Stomach (tissue), 9 donors: ENCODE results near the gene ABRAXAS1. TPM values are rescaled to one million over a fixed set of nuclear protein-coding genes. Genes with fewer than 3 reads are reported as not detected.
A peak's percentile ranks its signal among the peaks of the same experiment; 100 is the strongest.

Experiments
- DNase-seq, 2 donors: peaks; one replicate each; pipeline versions ENCODE4 v3.0.0 to v3.0.0-alpha.2; 2013 to 2019
- H3K27ac ChIP-seq, 5 donors: fragments of 200-600 bp in 4 of 5; sonication (generic) in 4 of 5; one replicate each; pipeline ENCODE4 v1.5.1; 2013 to 2019; ENCODE audit warnings: mild to moderate bottlenecking in 1 of 5, moderate library complexity in 1 of 5
- H3K27me3 ChIP-seq, 3 donors: fragments of 200-600 bp; sonication (generic); one replicate each; pipeline ENCODE4 v1.5.1; 2017 to 2019; ENCODE audit warnings: mixed run types in 1 of 3
- H3K36me3 ChIP-seq, 4 donors: fragments of 200-600 bp; sonication (generic); 1 replicate in 3 of 4; 2 replicates in 1 of 4; pipeline ENCODE4 v1.5.1; 2016 to 2019
- H3K4me1 ChIP-seq, 4 donors: fragments of 200-600 bp; sonication (generic); one replicate each; pipeline ENCODE4 v1.5.1; 2016 to 2019
- H3K4me3 ChIP-seq, 4 donors: fragments of 200-600 bp; sonication (generic) in 3 of 4; one replicate each; pipeline ENCODE4 v1.5.1; 2016 to 2019; ENCODE audit warnings: mild to moderate bottlenecking in 1 of 4
- H3K9me3 ChIP-seq, 4 donors: fragments of 200-600 bp; sonication (generic); one replicate each; pipeline ENCODE4 v1.5.1; 2016 to 2019
- CTCF ChIP-seq, 7 experiments: fragments of 450-650 bp in 4 of 7; fragments of 200-600 bp in 3 of 7; sonication (generic) in 3 of 7; IDR thresholded peaks; one replicate each; pipeline ENCODE4 v1.5.1; 2016 to 2019; ENCODE audit warnings: antibody characterized with exemption in 7 of 7, control low read depth in 2 of 7, mild to moderate bottlenecking in 1 of 7
- EP300 ChIP-seq: sonication (generic); formaldehyde crosslinking; IDR thresholded peaks from one replicate; pipeline ENCODE4 v1.6.1; 2017; ENCODE audit warnings: antibody characterized with exemption
- POLR2A ChIP-seq, 4 donors: fragments of 450-650 bp; IDR thresholded peaks; one replicate each; pipeline ENCODE4 v1.6.1; 2016; ENCODE audit warnings: antibody characterized with exemption in 4 of 4, control low read depth in 2 of 4, mild to moderate bottlenecking in 1 of 4, moderate library complexity in 1 of 4
- POLR2AphosphoS5 ChIP-seq, 3 donors: sonication (generic); formaldehyde crosslinking; IDR thresholded peaks; one replicate each; pipeline ENCODE4 v1.6.1; 2016; ENCODE audit warnings: antibody characterized with exemption in 3 of 3
- WGBS, 5 donors: extraction: QIAGEN DNeasy Blood & Tissue Kit in 3 of 5; methylation state at CpG; one replicate each; pipeline versions ENCODE4 v1.1.5 to v1.1.7; 2013 to 2018; 5-methylcytosine and 5-hydroxymethylcytosine counted together
- intact Hi-C: fragments of 100-400 bp; cut with DNase I; formaldehyde crosslinking; loops from one replicate; pipeline ENCODE4 v1.15.1; 2023; ENCODE audit warnings: low total_unique reads
- polyA plus RNA-seq, 3 donors: library from polyadenylated mRNA; stranded (reverse); fragments of 200-250 nt; gene quantifications; one replicate each; pipeline ENCODE4 v1.2.3, GENCODE V29; 2013
- total RNA-seq, 5 donors: library from RNA; depleted of rRNA; stranded (reverse); fragments of >200 nt; gene quantifications; one replicate each; pipeline versions ENCODE4 v1.1.0 to v1.2.3, GENCODE V29; 2014 to 2016
- donor health status: healthy with polysubstance abuse.
- donor health status: Bipolar disorder and iron deficiency.
- donor health status: healthy.

Gene ABRAXAS1
- total and polyA plus RNA-seq, 8 donors: 3.6 to 17.6 (median 5.4) TPM; not detected in 1

DNA sequence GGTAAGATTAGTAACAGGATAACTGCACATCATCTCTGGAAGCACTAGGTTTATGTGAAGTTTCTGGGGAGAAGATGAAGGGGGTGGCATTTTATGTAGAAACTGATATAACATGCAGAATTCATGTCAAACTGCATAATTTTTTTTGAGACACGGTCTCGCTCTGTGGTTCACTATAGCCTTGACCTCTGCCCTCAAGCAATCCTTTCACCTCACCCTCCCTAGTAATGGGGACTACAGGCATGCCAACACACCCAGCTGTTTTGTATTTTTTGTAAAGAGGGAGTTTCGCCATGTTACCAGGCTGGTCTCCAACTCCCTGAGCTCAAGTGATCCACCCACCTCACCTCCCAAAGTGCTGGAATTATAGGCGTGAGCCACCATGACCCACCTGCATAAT, 11.5 kb downstream of the ABRAXAS1 start:
- no peaks in the 10 kb centered on the region for H3K27me3 ChIP-seq
- no peaks in the 10 kb centered on the region for H3K9me3 ChIP-seq
- intact Hi-C loops: no loop called here
- H3K36me3 ChIP-seq: peaks cover 0 to 58% (median 50%) of the 10 kb centered on the region in 4 donors
- no peaks in the 10 kb centered on the region for H3K4me1 ChIP-seq
- no peak for DNase-seq
- TF ChIP-seq POLR2A (IDR thresholded peaks at IDR 0.05) (no peak), EP300 (no peak), POLR2AphosphoS5 (IDR thresholded peaks at IDR 0.05) (no peak), CTCF (IDR thresholded peaks at IDR 0.05) (no peak)
- WGBS, 5 donors: 82 to 99% (median 89%) methylated on average over 4 of the region's 4 CpGs
- H3K4me3 ChIP-seq: no peak overlapping the region
- no peak overlapping the region for H3K27ac ChIP-seq

DNA sequence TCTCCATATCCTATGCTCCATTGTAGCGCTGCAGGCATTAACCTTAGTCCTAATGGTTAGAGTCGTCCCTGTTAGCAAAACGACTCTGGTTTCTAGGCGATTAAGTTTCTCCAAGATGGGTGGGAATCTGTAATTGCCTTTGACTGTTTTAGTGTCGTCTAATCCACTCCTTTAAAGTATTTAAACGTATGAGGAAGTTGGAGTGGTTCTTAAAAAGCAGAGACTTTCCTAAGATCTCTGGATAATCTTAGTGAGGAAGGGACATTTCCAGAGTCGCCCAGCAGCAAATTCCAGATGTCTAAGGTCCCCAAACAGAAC, 28.8 kb downstream of the ABRAXAS1 start:
- no peak for DNase-seq
- intact Hi-C loops: no loop called here
- peaks cover 14 to 65% (median 61%) of the 10 kb centered on the region in 4 donors for H3K36me3 ChIP-seq
- H3K4me1 ChIP-seq: peaks cover 7 to 45% (median 34%) of the 10 kb centered on the region in 4 donors
- H3K9me3 ChIP-seq: no peaks in the 10 kb centered on the region
- WGBS, 5 donors: 0% methylated on average over 7 of the region's 7 CpGs
- no peak for TF ChIP-seq POLR2AphosphoS5 (IDR thresholded peaks at IDR 0.05)
- no peak for TF ChIP-seq EP300
- TF ChIP-seq CTCF (IDR thresholded peaks at IDR 0.05): no peak
- TF ChIP-seq POLR2A (IDR thresholded peaks at IDR 0.05): no peak
- no peaks in the 10 kb centered on the region for H3K27me3 ChIP-seq
- peak overlapping the region; percentile 65 to 79 (median 72) for H3K4me3 ChIP-seq
- H3K27ac ChIP-seq: peak overlapping the region; percentile 95 to 99 (median 97)

DNA sequence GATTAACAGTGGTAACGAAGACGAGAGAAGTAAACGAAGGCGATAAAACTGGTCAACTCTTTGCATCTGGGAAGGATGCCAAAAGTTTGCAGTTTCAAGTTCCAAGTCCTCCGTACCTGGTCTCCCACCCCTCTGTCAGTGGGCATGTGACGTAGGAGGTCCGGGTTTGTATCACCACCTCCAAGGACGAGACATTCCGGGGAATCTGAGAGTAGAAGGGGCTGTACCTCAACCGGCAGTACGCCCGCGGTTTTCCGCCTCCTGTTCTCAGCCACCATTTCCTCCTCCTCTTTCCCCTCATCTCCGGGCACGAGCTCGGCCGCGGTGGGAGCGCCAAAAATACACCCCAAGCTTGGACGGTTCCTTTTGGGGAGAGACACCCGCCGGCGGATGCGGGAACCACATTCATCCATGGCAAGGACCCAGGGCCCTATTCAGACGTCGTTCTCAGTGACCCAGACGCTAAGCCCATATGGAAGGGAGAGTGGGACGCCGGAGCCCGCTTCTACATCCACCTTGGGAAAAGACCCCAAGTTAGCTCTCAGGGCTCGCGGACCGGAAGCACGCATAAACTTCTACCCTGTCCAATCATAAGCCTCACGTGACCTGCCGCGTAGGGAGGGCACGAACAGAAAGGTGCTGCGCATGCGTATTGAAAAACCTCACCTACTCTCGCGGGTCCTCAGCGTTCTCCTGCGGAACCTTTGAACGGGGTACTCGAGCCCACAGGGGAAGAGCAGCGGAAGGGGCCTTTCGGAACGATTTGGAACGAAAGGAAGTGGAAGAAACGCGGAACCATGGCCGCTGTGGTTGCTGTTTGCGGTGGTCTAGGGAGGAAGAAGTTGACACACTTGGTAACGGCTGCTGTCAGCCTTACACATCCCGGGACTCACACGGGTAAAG, 29.4 kb downstream of the ABRAXAS1 start, which contains the start of the genes HELQ and MRPS18C:
HELQ (minus strand) TSS at position 543 of the 903 bp plus-strand sequence; CDS start at position 413, 130 bp downstream.
MRPS18C (plus strand) TSS at position 778 of the 903 bp plus-strand sequence; CDS start at position 798, 20 bp downstream.
- Histone ChIP-seq H3K27me3 (no peaks in the 10 kb centered on the region), H3K9me3 (no peaks in the 10 kb centered on the region), H3K4me1 (peaks cover 7 to 45% (median 34%) of the 10 kb centered on the region in 4 donors), H3K36me3 (peaks cover 9 to 62% (median 56%) of the 10 kb centered on the region in 4 donors), H3K4me3 (peak within 1 kb of the TSS; percentile 65 to 79 (median 72)), H3K27ac (peak within 1 kb of the TSS; percentile 95 to 99 (median 97))
- DNase-seq: peak; percentile 96 to 100
- intact Hi-C loops: no loop called here
- WGBS, 5 donors: 0 to 1% (median 0%) methylated on average over 47 to 58 of the region's 58 CpGs
- TF ChIP-seq POLR2AphosphoS5 (IDR thresholded peaks at IDR 0.05) (peak; percentile 91 to 95 (median 95)), EP300 (no peak), CTCF (IDR thresholded peaks at IDR 0.05) (peak in 1 of 7 experiments; percentile 37), POLR2A (IDR thresholded peaks at IDR 0.05) (peak in 1 of 4 donors; percentile 54)

DNA sequence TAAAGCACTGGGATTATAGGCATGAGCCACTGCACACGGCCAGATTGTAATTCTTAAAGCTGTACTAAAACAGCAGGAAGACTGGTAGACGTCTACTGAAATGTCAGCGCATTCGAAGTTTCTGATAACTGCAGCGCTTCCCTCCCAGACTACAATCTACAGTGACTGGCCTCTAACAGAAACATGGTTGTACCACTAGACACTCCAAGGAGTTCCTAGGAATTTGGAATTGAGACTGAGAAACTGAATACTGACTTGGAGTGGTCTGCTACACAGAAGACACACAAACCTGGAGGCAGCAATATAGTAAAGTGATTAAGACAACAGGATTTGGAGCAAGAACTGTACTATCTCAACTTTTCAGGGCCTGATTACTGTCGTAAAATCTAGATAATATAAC, 30.2 kb downstream of the ABRAXAS1 start:
- peak overlapping the region in 4 of 5 donors; percentile 96 to 99 (median 98) for H3K27ac ChIP-seq

More for the DNA sequence above, 30.2 kb downstream of the ABRAXAS1 start:
- H3K27me3 ChIP-seq: no peaks in the 10 kb centered on the region
- peak overlapping the region; percentile 65 to 79 (median 72) for H3K4me3 ChIP-seq
- intact Hi-C loops: no loop called here
- WGBS, 5 donors: 7 to 21% (median 13%) methylated on average over 6 of the region's 6 CpGs
- H3K36me3 ChIP-seq: peaks cover under 1 to 54% (median 47%) of the 10 kb centered on the region in 4 donors
- peak in 1 of 2 donors; percentile 29 for DNase-seq
- TF ChIP-seq POLR2A (IDR thresholded peaks at IDR 0.05) (no peak), CTCF (IDR thresholded peaks at IDR 0.05) (no peak), EP300 (no peak), POLR2AphosphoS5 (IDR thresholded peaks at IDR 0.05) (no peak)
- no peaks in the 10 kb centered on the region for H3K9me3 ChIP-seq
- H3K4me1 ChIP-seq: peaks cover 7 to 45% (median 34%) of the 10 kb centered on the region in 4 donors
